Right lobe of liver (tissue), 6 donors: ENCODE results near the gene ZNF594. TPM values are rescaled to one million over a fixed set of nuclear protein-coding genes. Genes with fewer than 3 reads are reported as not detected.
A peak's percentile ranks its signal among the peaks of the same experiment; 100 is the strongest.
"Not testable (repeated sequence)": the region's sequence is repeated elsewhere in the genome, so short reads cannot be mapped to it uniquely, and the experiment has no call there.

Experiments
- ATAC-seq, 4 donors: fragments of 200-7000 bp; cut with Tn5 transposase; one replicate each; pipeline ENCODE4 v1.9.1; 2020; ENCODE audit warnings: mild to moderate bottlenecking in 4 of 4, moderate library complexity in 4 of 4
- DNase-seq, 3 donors: peaks; one replicate each; pipeline ENCODE4 v3.0.0-alpha.2; 2020
- H3K27ac ChIP-seq, 3 donors: fragments of 200-600 bp; one replicate each; pipeline ENCODE4 v1.8.0; 2022
- H3K27me3 ChIP-seq, 2 donors: fragments of 200-600 bp; one replicate each; pipeline ENCODE4 v1.8.0; 2022
- H3K36me3 ChIP-seq, 4 donors: fragments of 200-600 bp; sonication (generic) in 1 of 4; one replicate each; pipeline versions ENCODE4 v1.5.1 to v1.8.0; 2017 to 2022; ENCODE audit warnings: control low read depth in 1 of 4
- H3K4me1 ChIP-seq, 4 donors: fragments of 200-600 bp; sonication (generic) in 1 of 4; one replicate each; pipeline versions ENCODE4 v1.5.1 to v1.8.0; 2017 to 2022; ENCODE audit warnings: control low read depth in 1 of 4
- H3K4me3 ChIP-seq, 3 donors: fragments of 200-600 bp; one replicate each; pipeline ENCODE4 v1.8.0; 2022
- H3K9me3 ChIP-seq, 4 donors: fragments of 200-600 bp; sonication (generic) in 1 of 4; one replicate each; pipeline versions ENCODE4 v1.5.1 to v1.8.0; 2017 to 2022; ENCODE audit warnings: control low read depth in 1 of 4
- POLR2A ChIP-seq: fragments of 450-650 bp; IDR thresholded peaks from one replicate; pipeline ENCODE4 v1.6.1; 2017; ENCODE audit warnings: antibody characterized with exemption, mild to moderate bottlenecking
- WGBS: methylation state at CpG from one replicate; pipeline ENCODE4 v1.1.6; 2018; ENCODE audit warnings: low coverage, low lambda C conversion rate; ENCODE audit not compliant: insufficient coverage; ENCODE audit errors: missing lambda C conversion rate; 5-methylcytosine and 5-hydroxymethylcytosine counted together
- intact Hi-C, 2 donors: fragments of 100-400 bp; cut with DNase I; formaldehyde crosslinking; loops; one replicate each; pipeline versions ENCODE4 v1.11.2 to v1.14.1; 2022
- long read RNA-seq: library from polyadenylated mRNA; unstranded; transcript quantifications from one replicate; pipeline ENCODE4 v2.0.0, GENCODE V29; 2019
- total RNA-seq, 6 experiments: library from RNA; depleted of rRNA in 2 of 6; stranded (reverse); fragments of >200 nt in 2 of 6; fragmentation: NEBNext Ultra II Directional in 3 of 6; extraction: Animal tissue kit (Norgen Biotek cat#: 25700) in 3 of 6; gene quantifications; one replicate each; pipeline versions ENCODE4 v1.1.0 to v1.2.4, GENCODE V29; 2016 to 2023
- TF ChIP-seq, protein P1 (sequence below), 4 donors: fragments of 200-600 bp in 3 of 4; fragments of 450-650 bp in 1 of 4; IDR thresholded peaks; one replicate each; pipeline versions ENCODE4 v1.5.1 to v1.8.0; 2016 to 2022; ENCODE audit warnings: antibody characterized with exemption in 4 of 4, mild to moderate bottlenecking in 2 of 4
- donor health status: DM: no; HTN: yes; CAD: no.
- donor health status: DM: no; HTN: no; CAD: no.
- donor health status: DM: no; HTN: no; CAD: no.
- donor health status: DM: no; HTN: yes; CAD: no.
- donor health status: DM: no; HTN: yes; CAD: no.

The ZNF594 gene
- total RNA-seq: 1 to 10 TPM; 1.2 to 3.8 (median 2.2) TPM
- long read RNA-seq, partial matches to known transcripts: 0 of 1 reads
- long read RNA-seq, other reads (novel, unspliced or antisense): 1 of 1 reads

DNA sequence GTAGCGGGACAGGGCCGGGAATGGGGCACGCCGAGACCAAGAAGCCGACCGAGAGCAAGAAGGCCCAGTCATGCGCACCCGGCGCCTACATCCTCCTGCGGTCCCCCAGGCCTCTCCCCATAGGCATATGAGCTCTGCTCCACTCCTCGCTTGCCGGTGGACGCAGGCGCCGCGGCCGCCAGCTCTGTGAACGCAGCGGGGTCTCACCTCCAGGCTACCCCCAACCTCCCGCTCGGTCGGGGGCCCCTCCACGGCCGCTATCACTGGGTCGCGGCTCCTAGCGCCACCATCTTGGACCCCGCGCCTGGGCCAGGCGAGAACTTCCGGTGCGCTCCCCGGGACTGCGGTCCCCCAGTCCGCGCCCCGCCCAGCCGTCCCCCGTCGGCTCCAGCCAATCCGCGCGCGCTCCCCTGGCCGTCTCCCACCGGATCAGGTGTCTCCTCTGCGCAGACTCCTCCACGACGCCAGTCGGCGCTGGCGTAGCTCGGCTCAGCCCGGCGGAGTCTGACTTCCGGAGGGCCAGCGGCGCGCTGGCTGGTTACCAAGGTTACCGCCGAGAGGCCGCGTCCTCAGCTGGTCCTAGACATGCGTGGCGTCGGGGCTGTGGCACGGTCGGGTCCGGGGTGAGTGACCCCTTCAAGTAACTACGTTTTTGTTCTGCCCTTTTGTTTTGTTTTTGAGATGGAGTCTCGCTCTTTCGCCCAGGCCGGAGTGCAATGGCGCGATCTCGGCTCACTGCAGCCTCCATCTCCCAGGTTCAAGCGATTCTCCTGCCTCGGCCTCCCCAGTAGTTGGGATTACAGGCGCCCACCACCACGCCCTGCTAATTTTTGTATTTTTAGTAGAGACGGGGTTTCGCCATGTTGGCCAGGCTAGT, at the start of gene ZNF594:
TSS of gene ZNF594 (minus strand) at position 328 of the 877 bp plus-strand sequence. CDS start 7,612 bp downstream, outside the sequence.
- peaks cover 0 to 12% (median 2%) of the 10 kb centered on the region in 4 donors for H3K4me1 ChIP-seq
- DNase-seq (peak; percentile 95 to 97 (median 97)), ATAC-seq (peak; percentile 99 to 100 (median 100))
- H3K36me3 ChIP-seq: peaks cover 0 to under 1% (median 0%) of the 10 kb centered on the region in 4 donors
- intact Hi-C loops: no loop called here
- H3K9me3 ChIP-seq: peaks cover 0 to 3% (median 0%) of the 10 kb centered on the region in 4 donors
- H3K4me3 ChIP-seq: peak within 1 kb of the TSS; percentile 82 to 93 (median 89)
- 10% methylated on average over 14 of the region's 82 CpGs for WGBS
- peak; percentile 64 for TF ChIP-seq POLR2A
- TF ChIP-seq, protein P1, sequence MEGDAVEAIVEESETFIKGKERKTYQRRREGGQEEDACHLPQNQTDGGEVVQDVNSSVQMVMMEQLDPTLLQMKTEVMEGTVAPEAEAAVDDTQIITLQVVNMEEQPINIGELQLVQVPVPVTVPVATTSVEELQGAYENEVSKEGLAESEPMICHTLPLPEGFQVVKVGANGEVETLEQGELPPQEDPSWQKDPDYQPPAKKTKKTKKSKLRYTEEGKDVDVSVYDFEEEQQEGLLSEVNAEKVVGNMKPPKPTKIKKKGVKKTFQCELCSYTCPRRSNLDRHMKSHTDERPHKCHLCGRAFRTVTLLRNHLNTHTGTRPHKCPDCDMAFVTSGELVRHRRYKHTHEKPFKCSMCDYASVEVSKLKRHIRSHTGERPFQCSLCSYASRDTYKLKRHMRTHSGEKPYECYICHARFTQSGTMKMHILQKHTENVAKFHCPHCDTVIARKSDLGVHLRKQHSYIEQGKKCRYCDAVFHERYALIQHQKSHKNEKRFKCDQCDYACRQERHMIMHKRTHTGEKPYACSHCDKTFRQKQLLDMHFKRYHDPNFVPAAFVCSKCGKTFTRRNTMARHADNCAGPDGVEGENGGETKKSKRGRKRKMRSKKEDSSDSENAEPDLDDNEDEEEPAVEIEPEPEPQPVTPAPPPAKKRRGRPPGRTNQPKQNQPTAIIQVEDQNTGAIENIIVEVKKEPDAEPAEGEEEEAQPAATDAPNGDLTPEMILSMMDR (IDR thresholded peaks at IDR 0.05): peak; percentile 66 to 87 (median 79)
- H3K27ac ChIP-seq: peak within 1 kb of the TSS; percentile 30 to 70 (median 55)
- H3K27me3 ChIP-seq: no peaks in the 10 kb centered on the region

DNA sequence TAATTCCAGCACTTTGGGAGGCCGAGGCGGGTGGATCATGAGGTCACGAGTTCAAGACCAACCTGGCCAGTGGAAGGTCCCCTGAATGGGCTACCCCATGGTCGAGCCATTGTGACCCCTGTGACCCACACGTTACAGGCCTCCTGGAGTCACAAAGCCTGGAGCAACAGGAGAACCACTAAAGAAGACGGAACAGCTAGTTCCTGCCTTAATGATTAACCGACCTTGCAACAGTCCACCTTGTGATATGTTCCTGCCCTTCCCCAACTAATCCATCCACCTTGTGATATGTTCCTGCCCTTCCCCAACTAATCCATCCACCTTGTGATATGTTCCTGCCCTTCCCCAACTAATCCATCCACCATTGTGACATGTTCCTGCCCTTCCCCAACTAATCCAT, 48.1 kb upstream of the ZNF594 start:
- not testable (repeated sequence) for H3K4me3 ChIP-seq, H3K27ac ChIP-seq, H3K9me3 ChIP-seq, H3K27me3 ChIP-seq, H3K36me3 ChIP-seq, H3K4me1 ChIP-seq, ATAC-seq
- intact Hi-C loops: loop anchor here in 1 of 2 donors (5.0 kb wide), 1 partner anchor 42 kb away; no protein-coding TSS in a partner anchor
- peak in 1 of 3 donors; percentile 30 for DNase-seq
- 90% methylated on average over 4 of the region's 7 CpGs for WGBS

- no peak for TF ChIP-seq POLR2A
- TF ChIP-seq, protein P1 (IDR thresholded peaks at IDR 0.05): no peak
- H3K36me3 ChIP-seq: no peaks in the 10 kb centered on the region
- intact Hi-C loops: loop anchor here in 1 of 2 donors (5.0 kb wide), 1 partner anchor 41 kb away; no protein-coding TSS in a partner anchor
- no peak overlapping the region for H3K4me3 ChIP-seq
- peaks cover 0 to 9% (median 2%) of the 10 kb centered on the region in 4 donors for H3K4me1 ChIP-seq
- WGBS: 85% methylated on average over 2 of the region's 4 CpGs
- peak in 1 of 3 donors; percentile 15 for DNase-seq
- H3K27ac ChIP-seq: no peak overlapping the region
- no peaks in the 10 kb centered on the region for H3K9me3 ChIP-seq
- ATAC-seq: no peak
- no peaks in the 10 kb centered on the region for H3K27me3 ChIP-seq
These were observed 46.7 kb upstream of the ZNF594 start for GRCh38 chr17:5238333-5238732.

DNA sequence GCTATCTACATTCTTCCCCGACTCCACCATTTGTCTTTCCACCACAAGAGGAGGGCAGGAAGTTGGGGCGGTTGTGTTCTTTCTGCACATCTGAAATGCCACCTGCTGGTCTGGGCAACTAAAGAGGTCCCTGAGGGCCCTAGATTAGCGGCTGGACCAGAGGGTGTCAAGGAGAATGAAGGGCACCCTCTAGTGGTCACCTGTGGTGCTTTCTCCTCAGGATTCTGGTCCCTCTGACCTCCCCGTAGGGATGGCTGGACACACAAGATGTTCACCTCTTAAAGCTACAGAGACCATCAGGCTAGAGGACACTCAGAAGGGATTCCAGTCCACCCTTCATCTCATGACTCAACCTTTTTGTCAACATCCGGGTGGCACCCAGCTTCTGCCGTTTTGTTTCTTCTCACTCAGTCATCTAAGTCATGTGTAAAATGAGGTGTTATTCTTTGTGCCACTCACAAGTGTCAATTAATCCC, 45.9 kb upstream of the ZNF594 start:
- Histone ChIP-seq H3K4me3 (no peak overlapping the region), H3K36me3 (no peaks in the 10 kb centered on the region), H3K27me3 (no peaks in the 10 kb centered on the region), H3K4me1 (peaks cover 0 to 10% (median 5%) of the 10 kb centered on the region in 4 donors), H3K27ac (no peak overlapping the region), H3K9me3 (no peaks in the 10 kb centered on the region)
- 30% methylated on average over 4 of the region's 6 CpGs for WGBS
- DNase-seq: peak; percentile 54 to 76 (median 70)
- intact Hi-C loops: loop anchor here in 1 of 2 donors (5.0 kb wide), 1 partner anchor 40 kb away; no protein-coding TSS in a partner anchor
- no peak for TF ChIP-seq POLR2A
- TF ChIP-seq, protein P1 (IDR thresholded peaks at IDR 0.05): peak; percentile 70 to 91 (median 82)
- ATAC-seq: peak; percentile 89 to 96 (median 93)
